HG03575 (cell line): Measurements from ENCODE around the gene ARSB.
"Not testable (repeated sequence)": the region's sequence is repeated elsewhere in the genome, so short reads cannot be mapped to it uniquely, and the experiment has no call there.

Experiments
- ATAC-seq: cut with Tn5 transposase; IDR thresholded peaks from one replicate; pipeline ENCODE4 v1.9.1; 2021; ENCODE audit not compliant: unreplicated experiment, insufficient number of reproducible peaks, low FRiP score; ENCODE audit errors: extremely low read depth

ARSB gene

DNA sequence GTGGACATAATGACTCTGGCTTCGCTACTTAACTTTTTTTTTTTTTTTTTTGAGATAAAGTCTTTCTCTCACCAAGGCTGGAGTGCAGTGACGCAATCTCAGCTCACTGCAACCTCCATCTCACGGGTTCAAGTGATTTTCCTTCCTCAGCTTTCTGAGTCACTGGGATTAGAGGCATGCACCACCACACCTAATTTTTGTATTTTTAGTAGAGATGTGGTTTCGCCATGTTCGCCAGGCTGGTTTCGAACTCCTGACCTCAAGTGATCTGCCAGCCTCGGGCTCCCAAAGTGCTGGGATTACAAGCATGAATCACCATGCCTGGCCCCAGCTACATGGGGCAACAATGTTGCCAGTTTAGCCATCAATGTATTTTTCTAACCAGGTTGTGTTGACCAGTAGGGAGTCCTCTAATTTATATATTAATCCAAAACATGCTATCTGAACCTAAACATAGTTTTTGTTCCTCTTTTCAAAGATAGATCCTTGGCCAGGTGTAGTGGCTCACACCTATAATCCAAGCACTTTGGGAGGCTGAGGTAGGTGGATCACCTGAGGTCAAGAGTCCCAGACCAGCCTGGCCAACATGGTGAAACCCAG, 216.2 kb downstream of the ARSB start:
- ATAC-seq = no peak

DNA sequence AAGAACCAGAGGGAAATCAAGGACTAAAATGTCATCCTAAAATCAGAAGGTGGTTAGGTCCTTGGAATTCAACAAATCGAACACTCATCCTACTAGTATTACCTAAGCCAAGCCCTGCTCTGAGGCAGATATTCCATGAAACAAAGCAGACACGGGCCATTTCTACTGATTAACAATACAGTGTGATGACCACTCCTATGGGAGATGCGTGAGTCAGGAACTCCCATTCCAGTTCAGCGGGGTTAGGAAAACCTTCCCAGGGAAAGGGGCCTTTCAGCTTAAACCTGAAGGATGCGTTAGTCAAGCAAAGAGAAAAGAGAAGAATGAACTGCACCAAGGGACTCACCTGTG, 218.7 kb downstream of the ARSB start:
- no peak for ATAC-seq

DNA sequence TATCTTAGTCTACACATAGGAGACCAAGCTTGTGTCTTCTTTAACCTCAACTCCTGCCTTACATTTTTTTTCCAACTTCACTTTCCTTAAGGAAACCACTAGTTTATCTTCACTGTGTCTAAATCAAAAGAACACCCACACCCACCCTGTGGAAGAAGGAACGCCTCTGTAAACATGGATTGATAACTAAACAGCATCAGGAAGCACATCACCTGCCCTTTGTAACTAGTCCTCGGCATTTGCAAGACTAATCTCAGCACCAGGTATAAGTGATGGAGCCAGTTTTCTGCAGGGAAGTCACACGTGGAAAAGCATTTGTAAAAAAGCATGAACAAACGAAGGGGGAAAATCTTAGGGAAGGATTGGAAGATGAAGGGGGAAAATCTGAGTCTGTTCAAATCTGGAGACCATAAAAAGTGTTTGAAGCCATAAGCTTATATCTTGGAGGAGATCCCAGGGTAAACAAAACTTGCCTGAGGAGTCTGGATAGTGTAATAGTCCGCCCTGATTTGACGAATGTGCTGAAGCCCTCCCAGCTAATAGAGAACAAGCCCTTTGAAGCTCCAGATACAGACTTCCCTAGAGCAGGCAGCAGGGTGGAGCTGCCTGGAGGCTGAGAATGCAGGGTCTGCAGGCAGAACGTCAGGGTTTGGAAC, 219.2 kb downstream of the ARSB start:
- no peak for ATAC-seq

DNA sequence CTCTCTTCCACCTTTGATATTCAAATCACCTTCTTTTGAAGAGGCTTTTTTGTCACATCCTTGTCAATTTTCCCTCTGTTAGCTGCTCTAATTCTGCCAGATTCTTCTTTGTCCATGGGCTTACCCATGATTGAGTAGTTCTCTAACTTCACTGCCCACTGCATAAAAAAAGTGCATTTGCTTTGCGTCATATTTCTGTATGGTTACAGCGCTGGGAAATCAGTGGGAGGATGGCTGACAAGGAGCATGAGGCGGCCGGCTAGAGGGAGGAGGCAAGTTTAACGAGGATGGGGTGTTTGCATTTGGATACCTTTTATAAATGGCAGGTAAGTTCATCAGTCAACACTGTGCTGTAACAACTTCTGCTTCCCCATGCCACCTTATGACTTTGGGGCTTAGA, 220.0 kb downstream of the ARSB start:
- no peak for ATAC-seq

DNA sequence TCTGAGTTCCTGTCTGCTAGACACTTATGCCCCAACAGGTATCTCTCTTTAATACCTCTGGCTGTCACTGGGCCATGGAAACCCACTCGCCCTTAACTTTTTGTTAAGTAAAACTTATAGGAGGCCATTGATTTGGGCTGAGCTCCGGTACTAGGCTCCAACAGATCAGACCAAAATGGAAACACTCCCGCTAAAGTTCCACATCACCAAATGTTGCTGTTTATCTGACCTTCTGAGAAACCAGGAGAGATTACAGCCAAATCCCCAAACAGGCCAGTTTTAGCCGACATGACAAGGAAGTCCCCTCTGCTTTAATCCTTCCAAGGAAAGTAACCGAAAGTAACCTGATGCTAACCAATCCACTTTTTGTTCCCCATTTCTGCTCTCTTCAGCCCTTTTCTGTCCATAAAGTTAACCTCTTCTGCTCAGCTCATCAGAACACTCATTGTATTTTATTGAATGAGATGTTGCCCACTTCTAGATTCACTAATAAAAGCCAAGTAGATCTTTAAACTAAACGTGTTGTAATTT, 221.4 kb downstream of the ARSB start:
- ATAC-seq = no peak

DNA sequence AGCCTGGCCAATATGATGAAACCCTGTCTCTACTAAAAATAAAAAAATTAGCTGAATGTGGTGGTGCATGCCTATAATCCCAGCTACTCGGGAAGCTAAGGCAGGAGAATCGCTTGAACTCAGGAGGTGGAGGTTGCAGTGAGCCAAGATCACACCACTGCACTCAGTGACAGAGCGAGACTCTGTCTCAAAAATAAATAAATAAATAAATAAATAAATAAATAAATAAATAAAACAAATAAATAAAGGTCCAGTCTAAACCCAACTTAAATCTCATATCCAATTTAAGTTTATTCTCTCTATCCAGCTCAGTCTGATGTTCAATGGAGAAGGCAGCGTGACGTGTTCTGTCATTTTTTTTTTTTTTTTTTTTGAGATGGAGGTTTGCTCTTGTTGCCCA, 222.4 kb downstream of the ARSB start:
- ATAC-seq = not testable (repeated sequence)

DNA sequence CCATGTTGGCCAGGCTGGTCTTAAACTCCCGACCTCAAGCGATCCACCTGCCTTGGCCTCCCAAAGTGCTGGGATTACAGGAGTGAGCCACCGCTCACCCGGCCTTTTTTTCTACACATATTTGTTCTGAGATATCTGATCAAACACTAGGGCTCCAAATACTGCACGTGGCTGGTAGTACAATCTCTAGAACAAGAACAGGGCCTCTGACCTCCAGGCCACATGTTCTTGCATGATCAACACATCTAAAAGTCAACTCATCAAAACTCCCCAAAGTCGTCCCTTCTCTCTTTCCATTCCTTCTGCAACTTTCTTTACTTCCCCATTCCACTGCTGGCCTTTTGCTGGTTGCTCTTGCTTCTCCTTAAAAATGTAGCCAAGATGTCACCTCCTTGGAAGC, 223.3 kb downstream of the ARSB start:
- no peak for ATAC-seq

DNA sequence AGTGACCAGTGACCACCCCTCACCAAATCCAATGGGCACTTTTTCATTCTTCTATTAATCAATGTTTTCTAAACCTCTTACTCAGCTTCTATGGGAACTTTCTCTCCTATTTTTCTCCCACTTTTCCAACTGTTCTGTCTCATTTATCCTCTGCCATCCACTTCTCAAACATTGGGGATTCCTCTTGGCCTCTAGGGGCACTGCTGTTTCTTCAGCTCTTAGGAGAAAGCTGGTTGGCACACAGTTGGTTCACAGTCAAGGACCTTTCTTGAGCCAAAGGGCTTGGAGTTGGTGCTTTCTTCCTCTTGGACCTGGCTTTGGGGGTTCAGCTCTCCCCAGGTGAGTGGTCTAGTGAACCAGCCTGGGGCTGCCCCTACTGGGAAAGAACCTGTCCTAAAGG, 224.3 kb downstream of the ARSB start:
- no peak for ATAC-seq

DNA sequence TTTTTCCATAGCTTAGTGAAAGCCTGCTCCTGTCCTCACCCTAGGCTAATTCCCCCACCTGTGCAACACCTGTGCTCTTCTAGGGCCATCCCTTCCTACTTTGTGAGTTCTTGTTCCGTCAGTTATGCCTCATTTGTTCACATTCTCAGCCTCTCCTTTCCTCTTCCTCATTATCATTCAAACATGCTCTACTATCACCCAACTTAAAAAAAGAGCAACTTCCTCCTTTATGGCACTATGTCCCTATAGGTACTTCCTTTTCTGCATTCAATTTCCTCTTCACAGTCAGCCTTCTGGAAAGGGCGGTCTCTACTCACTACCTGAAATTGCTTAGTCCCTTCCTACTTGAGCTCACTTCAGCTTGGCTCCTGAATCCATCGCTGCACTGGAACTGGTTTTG, 224.7 kb downstream of the ARSB start:
- no peak for ATAC-seq

DNA sequence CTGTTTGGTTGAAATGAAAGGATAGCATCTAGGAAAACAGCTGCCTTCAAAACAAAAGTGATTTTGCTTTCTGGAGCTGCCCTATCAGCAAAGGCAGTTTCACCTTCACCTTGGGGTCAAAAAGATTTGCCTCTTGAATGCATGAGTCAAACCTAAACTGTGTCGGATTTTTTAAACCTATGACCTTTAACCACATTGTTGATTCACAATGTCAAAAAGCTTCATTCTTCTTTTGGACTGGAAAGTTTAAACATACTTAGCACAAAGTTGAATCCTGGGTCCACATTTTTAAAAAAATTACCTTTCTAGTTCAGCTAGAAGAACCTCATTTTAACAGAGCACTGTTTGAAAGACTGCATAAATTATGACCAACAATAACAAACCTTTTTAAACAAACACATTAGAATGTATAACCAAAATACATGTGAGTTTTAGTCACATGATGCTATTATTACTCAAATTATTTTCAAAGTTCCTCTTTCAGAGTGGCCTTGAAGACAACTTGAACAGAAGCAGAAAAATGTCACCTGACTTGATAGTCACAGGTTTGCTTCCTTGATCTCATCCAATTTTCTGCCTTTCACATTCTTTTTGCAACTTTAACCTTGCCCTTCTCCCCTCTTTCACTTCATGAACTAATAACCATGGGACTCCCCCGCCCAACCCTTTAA, 226.8 kb downstream of the ARSB start:
- peak; percentile 39 for ATAC-seq

DNA sequence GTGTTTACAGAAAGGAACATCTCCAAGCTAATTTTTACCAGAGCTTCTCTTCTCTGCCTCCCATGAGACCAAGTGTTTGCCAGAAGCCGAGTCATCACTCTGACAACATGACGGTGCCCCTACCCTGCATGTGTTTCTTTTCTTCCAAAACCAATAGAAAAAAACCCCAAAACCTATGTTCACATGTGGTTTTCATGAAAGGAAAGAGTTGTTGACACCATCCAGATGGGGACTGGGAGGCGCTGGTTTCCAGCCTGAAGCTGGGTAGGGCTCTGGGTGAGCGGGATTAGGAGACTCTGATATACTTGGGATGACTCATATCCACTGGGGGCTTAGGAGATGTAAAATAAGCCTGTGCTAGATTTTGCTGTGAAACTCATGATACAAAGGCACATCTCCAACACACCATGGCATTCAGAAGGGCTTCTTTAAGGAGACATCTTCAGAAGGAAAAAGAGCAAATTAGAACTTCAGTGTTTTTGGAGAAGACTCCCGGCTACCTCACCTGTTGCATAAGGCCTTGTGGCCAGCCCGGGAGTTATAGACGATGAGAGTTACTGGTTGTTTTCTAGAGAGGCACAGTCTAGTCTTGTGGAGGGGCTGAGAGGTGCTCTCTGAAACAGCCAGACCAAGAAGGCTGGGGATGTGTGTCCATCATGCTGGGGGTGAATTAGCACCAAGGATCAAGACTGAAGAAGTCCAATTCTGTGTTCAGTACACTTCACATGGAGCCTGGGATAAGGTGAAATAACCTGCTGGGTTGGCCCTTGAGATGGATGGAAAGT, 227.6 kb downstream of the ARSB start:
- no peak for ATAC-seq

DNA sequence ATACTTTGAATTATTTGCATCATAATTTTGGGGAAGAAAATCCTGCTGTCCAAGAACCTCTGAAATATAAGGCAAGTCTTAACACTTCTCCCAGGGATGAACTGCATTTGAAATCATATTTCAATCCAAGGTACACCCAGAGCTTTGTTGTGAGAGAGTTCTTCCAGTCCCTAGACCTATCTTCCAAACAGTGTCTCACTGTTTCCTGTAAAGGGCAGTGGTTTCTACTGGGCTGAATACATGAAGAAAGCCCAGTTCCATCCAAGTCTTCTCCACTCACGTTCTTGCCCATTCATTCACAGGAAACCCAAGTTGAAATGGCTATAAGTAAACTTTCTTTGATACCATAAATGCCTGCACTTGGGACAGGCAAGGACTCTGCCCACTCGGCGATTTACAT, 228.3 kb downstream of the ARSB start:
- ATAC-seq = no peak

DNA sequence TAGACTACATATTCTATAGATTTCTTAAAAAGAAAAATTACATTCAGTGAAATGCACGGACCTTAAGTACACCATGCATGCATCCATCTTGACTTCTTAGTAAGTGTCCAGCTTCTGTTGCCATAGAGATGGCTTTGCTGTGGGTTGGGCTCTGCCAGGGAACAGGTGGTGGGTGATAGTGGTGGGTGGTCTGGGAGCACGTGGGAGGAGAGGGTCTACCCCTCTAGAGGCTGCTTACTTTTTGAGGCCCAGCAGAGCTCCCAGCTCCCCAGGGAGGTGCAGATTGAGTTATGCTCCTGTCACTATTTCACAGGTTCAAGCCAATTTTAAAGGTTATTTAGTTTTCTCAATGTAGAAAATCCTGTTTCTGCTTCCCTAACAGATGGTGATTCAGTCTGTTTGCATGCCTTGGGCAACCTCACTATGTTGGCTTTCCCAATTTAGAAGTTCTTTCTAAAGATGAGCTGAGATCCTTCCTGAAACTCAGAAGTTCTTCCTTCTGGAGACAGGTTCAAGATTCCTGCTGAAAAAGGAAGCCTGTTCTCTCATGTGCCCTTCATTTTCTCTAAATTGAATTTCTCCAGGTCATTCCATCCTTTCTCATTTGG, 229.2 kb downstream of the ARSB start:
- no peak for ATAC-seq

DNA sequence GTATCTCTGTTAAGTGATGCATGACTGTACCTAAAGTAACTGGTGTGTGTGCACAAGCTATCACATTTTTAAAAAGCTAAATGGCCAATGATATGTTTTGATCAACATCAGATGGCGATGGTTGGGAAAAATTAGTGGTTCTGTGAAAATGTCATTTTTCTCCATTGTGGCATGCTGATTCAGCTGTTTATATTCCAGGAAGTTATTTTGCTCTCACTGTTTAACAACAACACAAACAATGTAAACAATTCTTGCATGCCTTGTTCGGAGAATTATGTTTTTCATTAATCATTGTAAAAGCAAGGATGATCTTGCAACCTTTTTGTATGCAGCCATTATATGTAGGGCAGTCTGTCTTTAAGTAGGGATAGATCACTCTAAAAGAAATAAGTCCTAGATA, 230.5 kb downstream of the ARSB start:
- no peak for ATAC-seq

DNA sequence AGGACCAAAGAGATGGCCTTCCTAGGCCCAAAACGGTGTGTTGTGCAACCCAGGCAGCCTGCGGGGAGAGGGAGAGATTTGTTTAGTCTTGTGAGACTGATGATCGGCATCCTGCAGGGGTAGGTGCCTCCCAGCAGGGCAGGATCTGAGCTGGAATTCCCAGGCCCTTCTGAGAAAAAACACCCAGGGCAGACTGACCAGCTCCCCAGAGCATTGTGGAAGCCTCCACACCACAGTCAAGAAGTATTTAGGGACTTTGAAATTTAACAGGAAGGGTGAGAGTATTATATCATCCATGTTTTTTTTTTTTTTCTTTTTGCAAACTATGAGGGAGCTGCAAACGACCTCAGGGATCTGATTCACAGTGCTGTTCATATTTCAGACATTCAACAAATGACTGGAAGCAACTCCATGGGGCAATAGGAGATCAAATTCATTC, 232.0 kb downstream of the ARSB start:
- ATAC-seq = no peak

DNA sequence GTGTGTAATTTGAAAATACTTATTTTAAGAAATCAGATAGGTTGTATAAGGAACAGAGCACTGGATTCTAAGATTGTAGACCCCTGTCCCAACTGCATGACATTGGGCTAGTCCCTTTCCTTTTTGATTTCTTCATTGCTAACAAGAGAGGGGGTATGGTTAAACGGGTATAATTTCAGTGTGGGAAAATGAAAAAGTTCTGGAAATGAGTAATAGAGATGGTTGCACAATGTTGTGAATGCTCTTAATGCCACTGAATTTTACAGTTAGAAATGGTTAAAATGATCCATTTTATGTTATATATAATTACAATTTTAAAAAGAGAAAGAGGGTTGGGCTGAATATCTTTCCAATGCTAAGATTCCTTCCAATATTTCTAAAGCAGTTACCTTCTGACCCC, 233.2 kb downstream of the ARSB start:
- no peak for ATAC-seq

DNA sequence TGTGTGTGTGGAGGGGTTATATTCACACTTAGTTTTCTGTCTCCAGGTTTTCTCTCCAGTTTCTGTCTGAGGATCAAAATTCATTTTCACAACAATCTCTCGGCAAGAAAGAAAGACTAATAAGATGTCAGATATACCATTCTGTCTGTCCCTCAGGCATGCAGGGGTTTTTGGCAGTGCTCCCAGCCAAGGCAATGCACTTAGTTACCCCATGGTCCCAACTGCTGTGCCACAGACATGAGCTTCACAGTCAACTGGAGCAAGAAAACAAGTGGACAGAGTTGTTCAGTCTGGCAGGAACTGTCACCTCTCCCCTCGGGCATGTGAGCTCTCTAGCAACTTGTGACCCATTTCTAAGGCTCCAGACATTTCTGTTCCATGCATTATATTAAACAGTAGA, 234.8 kb downstream of the ARSB start:
- ATAC-seq = no peak

DNA sequence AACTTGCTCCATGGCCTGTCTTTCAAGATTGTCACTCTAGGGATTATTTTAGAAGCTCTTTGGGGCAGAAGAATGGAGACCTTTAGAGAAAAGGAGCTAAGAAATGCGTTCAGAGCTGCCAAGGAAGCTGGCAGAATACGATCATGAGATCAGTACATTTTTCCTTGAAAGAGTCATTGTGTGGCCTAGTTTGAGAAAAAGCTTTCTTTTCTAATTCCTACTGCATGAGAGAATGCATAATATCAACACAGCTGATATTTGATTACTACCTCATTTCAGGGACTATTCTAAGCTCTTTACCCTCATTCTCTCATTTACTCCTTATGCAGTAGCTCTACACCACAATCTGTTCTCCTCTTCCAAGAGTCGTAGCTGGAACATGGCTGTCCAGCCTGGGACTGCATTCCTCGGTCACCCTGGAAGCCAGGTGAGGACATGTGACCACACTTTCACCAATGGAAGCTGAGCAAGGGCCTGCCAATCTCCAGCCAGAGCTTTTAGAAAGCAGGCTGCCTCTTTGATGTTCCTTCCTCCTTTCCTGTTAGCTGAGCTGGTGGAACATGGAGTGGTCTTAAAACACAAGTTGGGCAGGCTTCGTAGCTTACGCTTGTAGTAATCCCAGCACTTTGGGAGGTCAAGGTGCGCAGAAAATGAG, 237.3 kb downstream of the ARSB start:
- no peak for ATAC-seq

DNA sequence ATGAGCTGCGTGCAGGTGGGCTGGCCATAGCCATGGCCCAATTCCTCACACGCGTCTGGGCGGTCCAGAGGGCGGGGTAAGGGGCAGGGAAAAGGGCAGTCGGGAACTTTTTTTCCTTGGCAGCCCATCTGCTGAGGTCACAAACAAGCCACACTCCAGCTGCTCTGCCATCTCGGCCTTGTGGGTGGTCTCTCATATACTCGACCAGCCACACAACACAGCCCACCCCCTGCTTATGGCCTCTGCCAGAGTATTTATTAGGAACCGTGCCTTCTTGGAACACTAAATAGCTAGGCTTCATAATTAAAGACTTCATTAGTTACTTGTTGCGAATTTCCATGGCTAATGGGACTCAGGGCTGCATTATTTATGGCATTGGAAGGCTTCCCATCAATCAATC, 238.1 kb downstream of the ARSB start:
- no peak for ATAC-seq
